ENCODE measurements around the gene PLXND1. TPM values are rescaled to one million over a fixed set of nuclear protein-coding genes. Genes with fewer than 3 reads are reported as not detected.

Gene PLXND1
- total RNA-seq, 3 donors from 2014 or later (not counting 1 experiment from before 2014, with no cell fraction given): 135 to 214 (median 189) TPM

DNA sequence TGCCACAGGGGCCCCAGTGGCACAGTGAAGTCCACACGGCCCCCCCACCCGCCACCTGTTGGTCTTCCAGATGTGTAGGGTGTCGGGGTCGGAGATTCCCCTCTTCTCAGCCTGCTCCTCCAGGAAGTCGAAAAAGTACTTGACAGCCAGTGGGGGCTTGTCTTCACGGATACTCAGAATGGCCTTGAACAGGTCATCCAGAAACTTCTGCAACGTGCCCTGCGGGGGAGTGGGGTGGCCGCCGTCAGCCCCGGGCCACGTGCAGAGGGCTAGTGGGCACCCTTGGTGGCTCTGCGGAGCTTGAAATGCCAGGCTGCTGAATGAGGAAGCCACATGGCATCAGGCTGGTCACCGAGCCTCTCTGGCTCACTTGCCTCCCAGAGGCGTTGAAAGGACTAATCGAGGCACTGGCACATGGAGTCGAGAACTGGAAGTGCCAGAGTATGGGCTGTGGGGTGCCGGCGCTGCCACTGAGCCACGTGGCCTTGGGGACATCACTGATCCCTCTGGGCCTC, 46.9 kb downstream of the PLXND1 start:
- Histone ChIP-seq H3K36me3 (ENCODE audit: control insufficient read depth, insufficient read depth, low read length) (peaks cover 15% of the 10 kb centered on the region), H3K9me3 (ENCODE audit: control insufficient read depth, insufficient read depth, low read length) (no peaks in the 10 kb centered on the region), H3K27me3 (ENCODE audit: control insufficient read depth, insufficient read depth, low read length) (no peaks in the 10 kb centered on the region), H3K27ac (ENCODE audit: low read length) (no peak overlapping the region), H3K4me1 (ENCODE audit: control insufficient read depth, insufficient read depth, low read length) (peaks cover 55% of the 10 kb centered on the region), H3K4me3 (ENCODE audit: low read length) (no peak overlapping the region)
- intact Hi-C loops (cut with micrococcal nuclease): no loop called here
- Mint-ChIP-seq H3K4me3 (no peak overlapping the region), H3K9me3 (no peaks in the 10 kb centered on the region), H3K4me1 (peaks cover 25 to 37% of the 10 kb centered on the region in 2 donors), H3K36me3 (no peaks in the 10 kb centered on the region), H3K27me3 (ENCODE audit: low read depth in 2 of 2) (peaks cover 2 to 3% of the 10 kb centered on the region in 2 donors), H3K27ac (no peak overlapping the region)
- no peak for ATAC-seq
- 95% methylated on average over 20 of the region's 20 CpGs for WGBS (ENCODE audit: insufficient coverage)
- no peak for DNase-seq
- TF ChIP-seq CTCF (IDR thresholded peaks at IDR 0.05): no peak

DNA sequence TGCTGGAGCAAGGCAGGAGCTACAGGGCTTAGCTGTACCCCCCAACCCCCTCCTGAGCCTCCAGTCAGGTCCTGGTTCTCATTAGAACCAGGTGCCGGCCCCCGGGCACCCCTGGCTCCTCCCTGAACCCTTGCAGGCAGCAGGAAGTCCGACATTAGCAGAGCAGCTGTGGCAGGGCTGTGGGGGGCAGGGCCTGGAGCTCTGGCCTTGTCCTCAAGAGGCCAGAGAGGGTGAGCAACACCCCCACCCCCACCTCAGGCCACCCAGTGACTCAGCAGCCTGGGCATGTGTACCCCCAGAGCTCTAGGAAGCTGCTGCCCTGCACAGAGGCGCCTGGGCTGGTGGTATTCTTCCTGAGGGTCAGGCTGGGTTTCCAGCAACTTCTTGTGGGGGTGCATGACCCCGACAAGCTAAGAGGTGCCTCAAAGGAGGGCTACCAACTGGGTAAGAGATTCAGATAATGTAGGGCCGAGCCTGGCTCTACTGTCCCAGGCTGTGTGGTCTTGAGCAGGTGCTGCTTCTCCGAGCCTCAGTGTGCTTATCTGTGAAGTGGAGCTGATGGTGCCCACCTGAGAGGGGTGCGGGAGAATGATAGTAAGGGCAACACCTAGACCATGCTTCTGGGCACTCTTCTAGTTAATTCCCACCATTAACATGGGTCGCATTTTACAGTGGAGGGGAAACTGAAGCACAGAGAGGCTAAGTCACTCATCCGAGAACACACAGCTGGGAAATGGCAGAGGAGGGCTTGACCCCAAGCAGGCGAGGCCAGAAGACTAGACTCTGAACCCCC, 47.5 kb downstream of the PLXND1 start:
- Histone ChIP-seq H3K36me3 (ENCODE audit: control insufficient read depth, insufficient read depth, low read length) (peaks cover 15% of the 10 kb centered on the region), H3K4me3 (ENCODE audit: low read length) (no peak overlapping the region), H3K4me1 (ENCODE audit: control insufficient read depth, insufficient read depth, low read length) (peaks cover 60% of the 10 kb centered on the region), H3K27ac (ENCODE audit: low read length) (peak overlapping the region; percentile 22), H3K9me3 (ENCODE audit: control insufficient read depth, insufficient read depth, low read length) (no peaks in the 10 kb centered on the region), H3K27me3 (ENCODE audit: control insufficient read depth, insufficient read depth, low read length) (no peaks in the 10 kb centered on the region)
- no peaks in the 10 kb centered on the region for H3K36me3 Mint-ChIP-seq
- H3K4me1 Mint-ChIP-seq: peaks cover 31 to 42% of the 10 kb centered on the region in 2 donors
- intact Hi-C loops (cut with micrococcal nuclease): no loop called here
- H3K4me3 Mint-ChIP-seq: no peak overlapping the region
- no peaks in the 10 kb centered on the region for H3K9me3 Mint-ChIP-seq
- DNase-seq (no peak), ATAC-seq (peak; percentile 24 to 47 (median 42))
- WGBS (ENCODE audit: insufficient coverage): 65% methylated on average over 11 of the region's 11 CpGs
- peak overlapping the region; percentile 79 to 92 for H3K27ac Mint-ChIP-seq
- H3K27me3 Mint-ChIP-seq (ENCODE audit: low read depth in 2 of 2): peaks cover 3 to 7% of the 10 kb centered on the region in 2 donors
- TF ChIP-seq CTCF (IDR thresholded peaks at IDR 0.05): no peak

GRCh38 chr3:129558081-129558771, 48.2 kb downstream of the PLXND1 start:
- peaks cover 3 to 7% of the 10 kb centered on the region in 2 donors for H3K27me3 Mint-ChIP-seq (ENCODE audit: low read depth in 2 of 2)
- peaks cover 36 to 49% of the 10 kb centered on the region in 2 donors for H3K4me1 Mint-ChIP-seq
- DNase-seq (peak in 1 of 2 donors; percentile 45), ATAC-seq (peak; percentile 69 to 85 (median 72))
- intact Hi-C loops (cut with micrococcal nuclease): no loop called here
- no peak for TF ChIP-seq CTCF (IDR thresholded peaks at IDR 0.05)
- H3K4me3 ChIP-seq (ENCODE audit: low read length): no peak overlapping the region
- H3K9me3 Mint-ChIP-seq: no peaks in the 10 kb centered on the region
- WGBS (ENCODE audit: insufficient coverage): 37% methylated on average over 15 of the region's 15 CpGs
- no peaks in the 10 kb centered on the region for H3K36me3 Mint-ChIP-seq
- H3K27me3 ChIP-seq (ENCODE audit: control insufficient read depth, insufficient read depth, low read length): no peaks in the 10 kb centered on the region
- no peaks in the 10 kb centered on the region for H3K9me3 ChIP-seq (ENCODE audit: control insufficient read depth, insufficient read depth, low read length)
- peaks cover 15% of the 10 kb centered on the region for H3K36me3 ChIP-seq (ENCODE audit: control insufficient read depth, insufficient read depth, low read length)
- peaks cover 66% of the 10 kb centered on the region for H3K4me1 ChIP-seq (ENCODE audit: control insufficient read depth, insufficient read depth, low read length)
- H3K4me3 Mint-ChIP-seq: peak overlapping the region; percentile 76
- H3K27ac ChIP-seq (ENCODE audit: low read length): peak overlapping the region; percentile 22
- peak overlapping the region; percentile 79 to 92 for H3K27ac Mint-ChIP-seq
